NCI-H526 treated with DMSO at 0.1 percent for 48 hours (cell line): Measurements from ENCODE around the gene HK2.
"Not testable (repeated sequence)": the region's sequence is repeated elsewhere in the genome, so short reads cannot be mapped to it uniquely, and the experiment has no call there.

ENCODE experiments used
- DNase-seq: peaks from one replicate; lab custom pipeline; 2025; lab: John Stamatoyannopoulos, UW

Gene HK2

GRCh38 chr2:74834792-74835755 lies 1.1 kb downstream of the HK2 start:
- no peak for DNase-seq

- DNase-seq = peak; percentile 72
Measured at GRCh38 chr2:74835831-74836674, 2.1 kb downstream of the HK2 start.

- DNase-seq = no peak
Measured at GRCh38 chr2:74836675-74837401, 2.9 kb downstream of the HK2 start.

GRCh38 chr2:74841641-74842040 lies 7.7 kb downstream of the HK2 start:
- no peak for DNase-seq

GRCh38 chr2:74843433-74843832 lies 9.5 kb downstream of the HK2 start:
- DNase-seq = no peak

- DNase-seq = no peak
Measured at GRCh38 chr2:74843899-74844298, 10.0 kb downstream of the HK2 start.

GRCh38 chr2:74844752-74845151 lies 10.8 kb downstream of the HK2 start:
- DNase-seq = no peak

- DNase-seq = peak; percentile 12
Measured at GRCh38 chr2:74845217-74845751, 11.4 kb downstream of the HK2 start.

GRCh38 chr2:74845991-74846390 lies 12.1 kb downstream of the HK2 start:
- no peak for DNase-seq

- no peak for DNase-seq
Measured at GRCh38 chr2:74846481-74846880, 12.6 kb downstream of the HK2 start.

GRCh38 chr2:74847070-74847858 lies 13.3 kb downstream of the HK2 start:
- DNase-seq = no peak

GRCh38 chr2:74849228-74849892 lies 15.4 kb downstream of the HK2 start:
- no peak for DNase-seq

- no peak for DNase-seq
Measured at GRCh38 chr2:74850496-74851190, 16.7 kb downstream of the HK2 start.

GRCh38 chr2:74851191-74851566 lies 17.3 kb downstream of the HK2 start:
- no peak for DNase-seq

GRCh38 chr2:74853360-74853759 lies 19.4 kb downstream of the HK2 start:
- DNase-seq = not testable (repeated sequence)

- DNase-seq = no peak
Measured at GRCh38 chr2:74854401-74854800, 20.5 kb downstream of the HK2 start.

GRCh38 chr2:74855114-74855707 lies 21.3 kb downstream of the HK2 start:
- DNase-seq = not testable (repeated sequence)

GRCh38 chr2:74856004-74856578 lies 22.2 kb downstream of the HK2 start:
- no peak for DNase-seq

GRCh38 chr2:74856599-74856998 lies 22.7 kb downstream of the HK2 start:
- DNase-seq = no peak
